Trophoblast cell (in vitro differentiated cells and primary cell): ENCODE results near the gene TRPM5. TPM values are rescaled to one million over a fixed set of nuclear protein-coding genes. Genes with fewer than 3 reads are reported as not detected.

ENCODE experiments used
- DNase-seq, 2 donors: peaks; one replicate each; pipeline ENCODE4 v3.0.0-alpha.2; 2016
- H2AFZ ChIP-seq: 2 replicates; pipeline ENCODE4 v1.6.1; 2013; ENCODE audit warnings: low read length, moderate library complexity, mild to moderate bottlenecking; ENCODE audit not compliant: insufficient read depth, poor library complexity
- H2AK5ac ChIP-seq: 2 replicates; pipeline ENCODE4 v1.6.1; 2013; ENCODE audit warnings: mild to moderate bottlenecking, low read length
- H2BK120ac ChIP-seq: 2 replicates; pipeline ENCODE4 v1.6.1; 2013; ENCODE audit warnings: low read length, mild to moderate bottlenecking, moderate library complexity; ENCODE audit not compliant: insufficient read depth, poor library complexity
- H2BK12ac ChIP-seq: 2 replicates; pipeline ENCODE4 v1.6.1; 2013; ENCODE audit warnings: mild to moderate bottlenecking, low read length, moderate library complexity
- H2BK5ac ChIP-seq: 2 replicates; pipeline ENCODE4 v1.6.1; 2013; ENCODE audit warnings: low read length, low read depth, moderate library complexity, mild to moderate bottlenecking; ENCODE audit not compliant: poor library complexity
- H3K14ac ChIP-seq: 2 replicates; pipeline ENCODE4 v1.6.1; 2013; ENCODE audit warnings: mild to moderate bottlenecking, low read length
- H3K18ac ChIP-seq: 2 replicates; pipeline ENCODE4 v1.6.1; 2013; ENCODE audit warnings: mild to moderate bottlenecking, low read length
- H3K23ac ChIP-seq: 2 replicates; pipeline ENCODE4 v1.6.1; 2013; ENCODE audit warnings: low read length
- H3K27ac ChIP-seq: 2 replicates; pipeline ENCODE4 v1.5.1; 2013; ENCODE audit warnings: low read depth, mild to moderate bottlenecking, inconsistent platforms, low read length, moderate library complexity
- H3K27me3 ChIP-seq: 2 replicates; pipeline ENCODE4 v1.6.1; 2013; ENCODE audit warnings: inconsistent platforms, mild to moderate bottlenecking, low read length, moderate library complexity; ENCODE audit not compliant: insufficient read depth
- H3K36me3 ChIP-seq, 2 experiments: 1 replicate in 1 of 2; 2 replicates in 1 of 2; pipeline ENCODE4 v1.6.1; 2013; ENCODE audit warnings: low read length in 2 of 2, mild to moderate bottlenecking in 2 of 2, moderate library complexity in 1 of 2; ENCODE audit not compliant: insufficient read depth in 2 of 2, control insufficient read depth in 1 of 2
- H3K4ac ChIP-seq: 2 replicates; pipeline ENCODE4 v1.6.1; 2013; ENCODE audit warnings: low read depth, mild to moderate bottlenecking, low read length, moderate library complexity
- H3K4me1 ChIP-seq, 2 experiments: 1 replicate in 1 of 2; 2 replicates in 1 of 2; pipeline ENCODE4 v1.6.1; 2013; ENCODE audit warnings: low read length in 2 of 2, mild to moderate bottlenecking in 2 of 2, moderate library complexity in 1 of 2; ENCODE audit not compliant: insufficient read depth in 2 of 2, control insufficient read depth in 1 of 2
- H3K4me2 ChIP-seq: 2 replicates; pipeline ENCODE4 v1.6.1; 2013; ENCODE audit warnings: inconsistent platforms, mild to moderate bottlenecking, low read length, moderate library complexity
- H3K4me3 ChIP-seq: 2 replicates; pipeline ENCODE4 v1.5.1; 2013; ENCODE audit warnings: mild to moderate bottlenecking, low read depth, low read length, inconsistent platforms
- H3K79me1 ChIP-seq: one replicate; pipeline ENCODE4 v1.6.1; 2013; ENCODE audit warnings: low read length
- H3K79me2 ChIP-seq: 2 replicates; pipeline ENCODE4 v1.6.1; 2013; ENCODE audit warnings: low read length, mild to moderate bottlenecking; ENCODE audit not compliant: control insufficient read depth, insufficient read depth, poor library complexity
- H3K9ac ChIP-seq: 2 replicates; pipeline ENCODE4 v1.6.1; 2013; ENCODE audit warnings: mild to moderate bottlenecking, low read length
- H3K9me3 ChIP-seq: 2 replicates; pipeline ENCODE4 v1.6.1; 2013; ENCODE audit warnings: low read depth, mild to moderate bottlenecking, control low read depth, inconsistent platforms, low read length; ENCODE audit not compliant: insufficient read depth
- H4K12ac ChIP-seq: 2 replicates; pipeline ENCODE4 v1.6.1; 2013; ENCODE audit warnings: low read depth, mild to moderate bottlenecking, low read length, moderate library complexity
- H4K8ac ChIP-seq: 2 replicates; pipeline ENCODE4 v1.6.1; 2013; ENCODE audit warnings: low read depth, mild to moderate bottlenecking, low read length, moderate library complexity
- H4K91ac ChIP-seq: one replicate; pipeline ENCODE4 v1.6.1; 2013; ENCODE audit warnings: low read depth, mild to moderate bottlenecking, low read length, moderate library complexity
- WGBS: extraction: QIAGEN DNeasy Blood & Tissue Kit; methylation state at CpG from one replicate; pipeline ENCODE4 v1.1.7; 2013; ENCODE audit warnings: missing lambda C conversion rate; ENCODE audit not compliant: insufficient read length, insufficient coverage; ENCODE audit errors: extremely low coverage; 5-methylcytosine and 5-hydroxymethylcytosine counted together
- polyA plus RNA-seq: library from polyadenylated mRNA; stranded (reverse); fragments of 200-250 nt; gene quantifications from 2 replicates; pipeline ENCODE4 v1.2.3, GENCODE V29; 2013

The TRPM5 gene
- polyA plus RNA-seq, result 0.03 and 0.04 TPM in 2 replicates

GRCh38 chr11:2443881-2444820 is at the start of gene TRPM5:
Gene TRPM5, minus strand, starts transcription at chr11:2444514. Its CDS starts 21,478 bp downstream, at chr11:2423036.
- H2BK12ac ChIP-seq, result no peak within 1 kb of the TSS
- no peaks in the 10 kb centered on the region for H3K36me3 ChIP-seq
- no CpG with 5 or more reads among the region's 64 CpGs for WGBS

GRCh38 chr11:2489083-2489482 is 44.8 kb upstream of the TRPM5 start:
- no peak overlapping the region for H3K23ac ChIP-seq
- no peak overlapping the region for H2BK120ac ChIP-seq
- H3K79me2 ChIP-seq, result no peaks in the 10 kb centered on the region
- no CpG with 5 or more reads among the region's 2 CpGs for WGBS
- H3K4ac ChIP-seq, result no peak overlapping the region
- no peak overlapping the region for H3K14ac ChIP-seq
- H4K12ac ChIP-seq, result no peak overlapping the region
- peaks cover 11% of the 10 kb centered on the region for H3K9me3 ChIP-seq
- no peak overlapping the region for H2BK12ac ChIP-seq
- no peaks in the 10 kb centered on the region for H3K4me1 ChIP-seq
- H3K4me2 ChIP-seq, result no peak overlapping the region
- no peak overlapping the region for H4K8ac ChIP-seq
- H4K91ac ChIP-seq, result no peak overlapping the region
- H3K9ac ChIP-seq, result no peak overlapping the region
- no peak overlapping the region for H2BK5ac ChIP-seq
- no peak overlapping the region for H3K4me3 ChIP-seq
- H2AFZ ChIP-seq, result no peak overlapping the region
- no peak overlapping the region for H3K18ac ChIP-seq
- no peaks in the 10 kb centered on the region for H3K36me3 ChIP-seq
- DNase-seq, result no peak
- H3K27ac ChIP-seq, result no peak overlapping the region
- no peaks in the 10 kb centered on the region for H3K79me1 ChIP-seq
- H2AK5ac ChIP-seq, result no peak overlapping the region
- H3K27me3 ChIP-seq, result no peaks in the 10 kb centered on the region

More at GRCh38 chr11:2443881-2444820, at the start of gene TRPM5:
- Histone ChIP-seq H3K9me3 (peaks cover 11% of the 10 kb centered on the region), H2AK5ac (no peak within 1 kb of the TSS), H2BK120ac (no peak within 1 kb of the TSS), H3K4me3 (no peak within 1 kb of the TSS), H3K18ac (no peak within 1 kb of the TSS), H3K14ac (no peak within 1 kb of the TSS), H3K9ac (no peak within 1 kb of the TSS), H3K4me1 (no peaks in the 10 kb centered on the region), H3K4me2 (peak within 1 kb of the TSS; percentile 52), H3K4ac (no peak within 1 kb of the TSS), H3K79me2 (no peaks in the 10 kb centered on the region), H3K27ac (no peak within 1 kb of the TSS), H2AFZ (no peak within 1 kb of the TSS), H2BK5ac (no peak within 1 kb of the TSS), H4K91ac (no peak within 1 kb of the TSS), H3K27me3 (peaks cover 33% of the 10 kb centered on the region), H4K8ac (no peak within 1 kb of the TSS), H3K79me1 (no peaks in the 10 kb centered on the region), H3K23ac (no peak within 1 kb of the TSS), H4K12ac (no peak within 1 kb of the TSS)
- DNase-seq, result no peak

- H3K9ac ChIP-seq, result no peak overlapping the region
- no peaks in the 10 kb centered on the region for H3K27me3 ChIP-seq
- H3K79me2 ChIP-seq, result no peaks in the 10 kb centered on the region
- peaks cover 11% of the 10 kb centered on the region for H3K9me3 ChIP-seq
- no peak overlapping the region for H4K91ac ChIP-seq
- H2AK5ac ChIP-seq, result no peak overlapping the region
- no peak overlapping the region for H3K27ac ChIP-seq
- no peak overlapping the region for H3K4ac ChIP-seq
- no peak for DNase-seq
- H3K4me2 ChIP-seq, result no peak overlapping the region
- H3K4me3 ChIP-seq, result no peak overlapping the region
- no peak overlapping the region for H2BK120ac ChIP-seq
- no peak overlapping the region for H3K23ac ChIP-seq
- H2BK5ac ChIP-seq, result no peak overlapping the region
- no peak overlapping the region for H4K8ac ChIP-seq
- H3K79me1 ChIP-seq, result no peaks in the 10 kb centered on the region
- no peak overlapping the region for H2AFZ ChIP-seq
- no peak overlapping the region for H4K12ac ChIP-seq
- no peaks in the 10 kb centered on the region for H3K4me1 ChIP-seq
- no peaks in the 10 kb centered on the region for H3K36me3 ChIP-seq
- no peak overlapping the region for H3K14ac ChIP-seq
- H2BK12ac ChIP-seq, result no peak overlapping the region
- H3K18ac ChIP-seq, result no peak overlapping the region
These were observed 43.7 kb upstream of the TRPM5 start for GRCh38 chr11:2488004-2488403.

GRCh38 chr11:2484576-2485125 is 40.3 kb upstream of the TRPM5 start:
- no peaks in the 10 kb centered on the region for H3K4me1 ChIP-seq
- no peak overlapping the region for H4K12ac ChIP-seq
- H3K79me2 ChIP-seq, result no peaks in the 10 kb centered on the region
- no peak overlapping the region for H3K4me2 ChIP-seq
- no peak overlapping the region for H2BK5ac ChIP-seq
- H3K23ac ChIP-seq, result no peak overlapping the region
- H4K8ac ChIP-seq, result no peak overlapping the region
- H2AFZ ChIP-seq, result no peak overlapping the region
- H3K18ac ChIP-seq, result no peak overlapping the region
- no peaks in the 10 kb centered on the region for H3K36me3 ChIP-seq
- H2BK12ac ChIP-seq, result no peak overlapping the region
- H3K9me3 ChIP-seq, result peaks cover 18% of the 10 kb centered on the region
- H3K27me3 ChIP-seq, result no peaks in the 10 kb centered on the region
- no peak overlapping the region for H3K9ac ChIP-seq
- H3K4me3 ChIP-seq, result no peak overlapping the region
- H3K14ac ChIP-seq, result no peak overlapping the region
- no peak for DNase-seq
- no peak overlapping the region for H2AK5ac ChIP-seq
- H3K27ac ChIP-seq, result no peak overlapping the region
- H3K4ac ChIP-seq, result no peak overlapping the region
- H4K91ac ChIP-seq, result no peak overlapping the region
- H2BK120ac ChIP-seq, result no peak overlapping the region
- no peaks in the 10 kb centered on the region for H3K79me1 ChIP-seq
- WGBS, result no CpG with 5 or more reads among the region's 16 CpGs
